Thoracic aorta (tissue), 2 donors: ENCODE data around the gene CCDC88B. TPM values are rescaled to one million over a fixed set of nuclear protein-coding genes. Genes with fewer than 3 reads are reported as not detected.

Experiments
- ATAC-seq: fragments of 150-250 bp; one replicate; pipeline ENCODE4 v1.8.0; 2017; ENCODE audit warnings: low read depth; ENCODE audit not compliant: insufficient number of reproducible peaks, low FRiP score
- DNase-seq: peaks from one replicate; pipeline ENCODE4 v3.0.0-alpha.2; 2020; ENCODE audit warnings: low spot score
- H3K27ac ChIP-seq, 2 donors: fragments of 200-600 bp; sonication (generic); 1 replicate in 1 of 2; 2 replicates in 1 of 2; pipeline ENCODE4 v1.5.1; 2016; ENCODE audit warnings: mild to moderate bottlenecking in 2 of 2, moderate library complexity in 2 of 2
- H3K27me3 ChIP-seq: fragments of 200-600 bp; sonication (generic); replicated peaks from 2 replicates; pipeline ENCODE4 v1.6.0; 2016; ENCODE audit warnings: mild to moderate bottlenecking; ENCODE audit not compliant: insufficient read depth
- H3K36me3 ChIP-seq: fragments of 200-600 bp; sonication (generic); one replicate; pipeline ENCODE4 v1.5.1; 2016
- H3K4me1 ChIP-seq, 2 donors: fragments of 200-600 bp; sonication (generic); 1 replicate in 1 of 2; 2 replicates in 1 of 2; pipeline versions ENCODE4 v1.5.1 to v1.6.0; 2016; ENCODE audit warnings: low read depth in 2 of 2, mild to moderate bottlenecking in 1 of 2; ENCODE audit not compliant: control insufficient read depth in 1 of 2
- H3K4me3 ChIP-seq: fragments of 200-600 bp; sonication (generic); 2 replicates; pipeline ENCODE4 v1.5.1; 2016; ENCODE audit warnings: mild to moderate bottlenecking
- H3K9me3 ChIP-seq: fragments of 200-600 bp; sonication (generic); 2 replicates; pipeline ENCODE4 v1.5.1; 2016
- total RNA-seq, 2 donors: library from RNA; depleted of rRNA; stranded (reverse); fragments of >200 nt; gene quantifications; one replicate each; pipeline versions ENCODE4 v1.1.0 to v1.2.3, GENCODE V29; 2016
- TF ChIP-seq, protein P1 (sequence below): fragments of 200-600 bp; sonication (generic); IDR thresholded peaks from one replicate; pipeline ENCODE4 v1.5.1; 2019; ENCODE audit warnings: antibody characterized with exemption

The CCDC88B gene
- total RNA-seq, 2 donors from 2014 or later, result 10.3 to 19.0 TPM

DNA sequence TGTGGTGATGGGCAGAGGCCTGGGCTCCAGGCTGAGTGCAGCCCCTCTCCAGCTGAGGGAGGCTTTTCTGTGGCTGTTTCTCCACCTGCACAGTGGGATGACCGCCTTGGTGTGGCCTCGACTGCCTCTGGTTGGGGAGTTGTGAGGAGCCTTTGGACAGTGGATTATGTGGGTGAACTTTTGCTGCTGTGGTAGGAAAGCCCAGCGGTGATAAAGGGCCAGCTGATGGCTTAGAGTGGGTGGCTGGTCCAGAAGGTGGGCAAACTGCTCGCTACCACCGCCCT is 36.0 kb upstream of the CCDC88B start:
- Histone ChIP-seq H3K4me1 (peaks cover 13 to 44% of the 10 kb centered on the region in 2 donors), H3K9me3 (no peaks in the 10 kb centered on the region), H3K27ac (no peak overlapping the region), H3K4me3 (peak overlapping the region; percentile 92), H3K36me3 (no peaks in the 10 kb centered on the region), H3K27me3 (no peaks in the 10 kb centered on the region)
- no peak for DNase-seq
- TF ChIP-seq, protein P1, sequence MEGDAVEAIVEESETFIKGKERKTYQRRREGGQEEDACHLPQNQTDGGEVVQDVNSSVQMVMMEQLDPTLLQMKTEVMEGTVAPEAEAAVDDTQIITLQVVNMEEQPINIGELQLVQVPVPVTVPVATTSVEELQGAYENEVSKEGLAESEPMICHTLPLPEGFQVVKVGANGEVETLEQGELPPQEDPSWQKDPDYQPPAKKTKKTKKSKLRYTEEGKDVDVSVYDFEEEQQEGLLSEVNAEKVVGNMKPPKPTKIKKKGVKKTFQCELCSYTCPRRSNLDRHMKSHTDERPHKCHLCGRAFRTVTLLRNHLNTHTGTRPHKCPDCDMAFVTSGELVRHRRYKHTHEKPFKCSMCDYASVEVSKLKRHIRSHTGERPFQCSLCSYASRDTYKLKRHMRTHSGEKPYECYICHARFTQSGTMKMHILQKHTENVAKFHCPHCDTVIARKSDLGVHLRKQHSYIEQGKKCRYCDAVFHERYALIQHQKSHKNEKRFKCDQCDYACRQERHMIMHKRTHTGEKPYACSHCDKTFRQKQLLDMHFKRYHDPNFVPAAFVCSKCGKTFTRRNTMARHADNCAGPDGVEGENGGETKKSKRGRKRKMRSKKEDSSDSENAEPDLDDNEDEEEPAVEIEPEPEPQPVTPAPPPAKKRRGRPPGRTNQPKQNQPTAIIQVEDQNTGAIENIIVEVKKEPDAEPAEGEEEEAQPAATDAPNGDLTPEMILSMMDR, result no peak
- no peak for ATAC-seq

DNA sequence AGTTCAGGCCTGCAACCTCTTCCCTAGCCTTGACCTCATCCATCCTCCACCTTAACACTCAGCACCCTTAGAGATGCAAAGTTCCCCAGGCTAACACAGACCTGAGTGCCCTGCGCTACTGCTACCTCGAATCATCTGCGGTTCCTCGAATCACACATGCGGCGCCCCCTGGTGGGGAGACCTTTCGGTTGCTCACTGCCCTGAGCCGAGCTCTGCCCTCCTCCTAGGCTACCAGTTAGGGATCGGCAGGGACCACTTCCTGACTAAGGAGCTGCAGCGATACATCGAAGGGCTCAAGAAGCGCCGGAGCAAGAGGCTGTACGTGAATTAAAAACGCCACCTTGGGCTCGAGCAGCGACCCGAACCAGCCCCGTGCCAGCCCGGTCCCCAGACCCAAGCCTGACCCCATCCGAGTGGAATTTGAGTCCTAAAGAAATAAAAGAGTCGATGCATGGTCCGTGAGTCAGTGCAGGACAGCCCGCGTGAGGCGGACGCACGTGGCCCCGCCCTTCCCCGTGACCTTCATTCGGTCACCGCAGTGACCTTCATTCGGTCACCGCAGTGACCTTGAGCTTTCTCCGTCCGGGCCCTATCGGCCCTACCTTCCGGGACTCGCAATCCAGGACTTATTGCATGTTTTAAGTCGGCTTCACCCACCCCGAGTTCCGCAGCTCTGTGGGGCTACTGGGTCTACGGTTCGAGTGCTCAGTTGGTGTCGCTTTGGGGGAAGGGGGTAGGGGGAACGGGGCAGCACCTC is 35.5 kb upstream of the CCDC88B start:
- H3K9me3 ChIP-seq, result no peaks in the 10 kb centered on the region
- H3K4me1 ChIP-seq, result peaks cover 12 to 39% of the 10 kb centered on the region in 2 donors
- no peaks in the 10 kb centered on the region for H3K27me3 ChIP-seq
- H3K4me3 ChIP-seq, result peak overlapping the region; percentile 92
- DNase-seq, result peak; percentile 77
- peak overlapping the region; percentile 43 to 64 for H3K27ac ChIP-seq
- ATAC-seq, result peak; percentile 14
- H3K36me3 ChIP-seq, result no peaks in the 10 kb centered on the region
- TF ChIP-seq, protein P1, result peak; percentile 86

DNA sequence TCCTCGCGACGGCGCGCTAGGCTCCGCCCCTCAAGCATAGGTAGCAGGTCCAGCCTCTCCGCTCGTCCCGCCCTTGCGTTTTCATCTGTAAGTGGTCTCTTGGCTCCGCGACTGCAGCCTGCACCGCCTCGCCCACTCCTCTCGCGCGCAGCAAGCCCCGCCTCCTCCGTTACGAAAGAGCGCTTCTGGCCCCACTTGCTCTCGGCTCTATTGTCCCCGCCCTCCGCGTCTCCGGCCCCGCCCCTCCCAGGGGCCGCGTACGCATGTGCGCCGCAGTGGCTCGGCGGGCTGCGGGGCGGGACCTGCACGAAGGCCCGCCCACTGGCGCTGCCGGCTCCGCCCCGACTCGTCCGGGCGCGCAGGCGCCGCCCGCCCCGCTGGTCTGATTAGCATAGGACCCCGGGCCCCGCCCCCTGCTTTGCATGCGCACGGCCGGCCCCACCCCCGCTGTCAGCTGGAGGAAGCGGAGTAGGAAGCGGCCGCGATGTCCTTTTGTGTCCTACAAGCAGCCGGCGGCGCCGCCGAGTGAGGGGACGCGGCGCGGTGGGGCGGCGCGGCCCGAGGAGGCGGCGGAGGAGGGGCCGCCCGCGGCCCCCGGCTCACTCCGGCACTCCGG is 34.8 kb upstream of the CCDC88B start, which contains the start of gene ESRRA:
TSS of gene ESRRA (plus strand) at position 450 of the 616 bp plus-strand sequence. CDS start 1,656 bp downstream, outside the sequence.
- ATAC-seq, result peak; percentile 72
- Histone ChIP-seq H3K27ac (peak within 1 kb of the TSS; percentile 64 to 66), H3K9me3 (no peaks in the 10 kb centered on the region), H3K4me1 (peaks cover 7 to 32% of the 10 kb centered on the region in 2 donors), H3K36me3 (no peaks in the 10 kb centered on the region), H3K4me3 (peak within 1 kb of the TSS; percentile 92), H3K27me3 (no peaks in the 10 kb centered on the region)
- TF ChIP-seq, protein P1, result no peak
- DNase-seq, result peak; percentile 100

DNA sequence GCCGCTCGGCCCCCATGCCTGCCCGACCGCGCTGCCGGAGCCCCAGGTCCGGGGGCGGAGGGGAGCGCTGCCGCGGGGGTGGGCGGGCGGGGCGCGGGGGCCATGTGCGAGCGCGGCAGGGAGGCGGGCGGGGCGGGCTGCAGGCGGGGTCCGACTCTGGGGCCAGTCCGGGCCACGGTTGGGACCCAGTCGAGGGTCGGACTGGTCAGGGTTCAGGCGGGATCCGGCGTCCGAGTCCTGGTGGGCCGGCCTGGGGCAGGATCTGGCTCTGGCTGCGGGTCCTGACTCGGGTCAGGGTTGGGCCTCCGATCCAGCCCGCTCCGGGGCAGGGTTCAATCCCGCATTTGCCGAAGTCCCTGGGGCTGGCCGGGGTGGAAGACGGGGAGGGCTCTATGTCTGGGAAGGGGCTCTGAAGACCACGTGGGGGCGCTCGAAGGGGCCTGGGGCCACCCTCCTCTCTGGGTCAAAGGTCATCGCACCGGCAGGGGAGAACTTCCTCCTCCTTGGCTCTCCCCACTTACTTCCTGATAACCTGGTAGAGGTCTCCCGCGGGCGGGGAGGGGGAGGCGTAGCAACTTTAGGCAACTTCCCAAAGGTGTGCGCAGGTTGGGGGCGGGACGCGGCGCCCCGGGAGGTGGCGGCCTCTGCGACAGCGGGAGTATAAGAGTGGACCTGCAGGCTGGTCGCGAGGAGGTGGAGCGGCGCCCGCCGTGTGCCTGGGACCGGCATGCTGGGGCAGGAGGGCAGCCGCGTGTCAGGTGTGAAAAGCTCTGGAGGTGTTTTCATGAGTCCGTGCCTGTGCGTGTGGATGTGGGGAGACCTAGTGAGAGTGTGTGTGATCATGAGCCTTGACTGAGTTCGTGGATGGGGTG is 34.1 kb upstream of the CCDC88B start:
- Histone ChIP-seq H3K27ac (peak overlapping the region; percentile 50 to 66), H3K4me1 (peaks cover under 1 to 25% of the 10 kb centered on the region in 2 donors), H3K27me3 (no peaks in the 10 kb centered on the region), H3K36me3 (no peaks in the 10 kb centered on the region), H3K4me3 (peak overlapping the region; percentile 92), H3K9me3 (no peaks in the 10 kb centered on the region)
- TF ChIP-seq, protein P1, result no peak
- ATAC-seq, result peak; percentile 1
- no peak for DNase-seq

DNA sequence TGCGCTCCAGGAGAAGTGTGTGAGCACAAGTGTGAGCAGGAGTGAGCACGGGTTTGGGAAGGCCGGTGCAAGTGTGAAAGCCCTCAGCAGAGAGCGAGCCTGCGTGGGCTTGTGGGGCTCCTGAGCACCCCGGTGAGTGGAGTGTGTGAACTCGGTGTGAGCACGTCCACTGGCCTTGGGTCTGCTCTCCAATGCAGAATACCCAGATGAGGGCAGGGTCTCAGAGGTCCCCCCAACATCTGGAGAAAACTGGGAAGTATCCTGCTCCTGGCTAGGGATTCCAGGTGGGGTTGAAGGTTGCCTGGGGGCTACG is 33.5 kb upstream of the CCDC88B start:
- H3K36me3 ChIP-seq, result no peaks in the 10 kb centered on the region
- TF ChIP-seq, protein P1, result no peak
- H3K9me3 ChIP-seq, result no peaks in the 10 kb centered on the region
- DNase-seq, result no peak
- peak overlapping the region; percentile 92 for H3K4me3 ChIP-seq
- H3K27ac ChIP-seq, result peak overlapping the region; percentile 50 to 66
- H3K27me3 ChIP-seq, result no peaks in the 10 kb centered on the region
- peaks cover 0 to 20% of the 10 kb centered on the region in 2 donors for H3K4me1 ChIP-seq
- no peak for ATAC-seq
